ENCODE measurements around the gene DIO1.

GRCh38 chr1:53890522-53890941, 3.5 kb upstream of the DIO1 start:
- no peak for TF ChIP-seq POLR2A (IDR thresholded peaks at IDR 0.05; ENCODE audit: low read length)
- no peak for TF ChIP-seq GATA1 (IDR thresholded peaks at IDR 0.05; ENCODE audit: low read depth, low read length)
